OCI-LY7 (cell line): ENCODE results near the gene PDE2A. TPM values are rescaled to one million over a fixed set of nuclear protein-coding genes. Genes with fewer than 3 reads are reported as not detected.

Experiments used
- BruUV-seq: library from RNA; stranded (reverse); fragments of 400-500 nt; replicated peaks from 2 replicates; lab custom pipeline; 2021; lab: Mats Ljungman, UMichigan
- CTCF ChIA-PET: fragments of 300-600 bp; sonication (Branson Sonifier 250); formaldehyde crosslinking; loops from one replicate; lab custom pipeline; 2022; ENCODE audit warnings: antibody characterized with exemption; ENCODE audit not compliant: unreplicated experiment; lab: Charles Lee
- POLR2A ChIA-PET: fragments of 300-600 bp; sonication (Branson Sonifier 250); formaldehyde crosslinking; loops from one replicate; lab custom pipeline; 2022; ENCODE audit warnings: antibody characterized with exemption; lab: Charles Lee
- DNase-seq: peaks from one replicate; pipeline ENCODE4 v3.0.0-alpha.2; 2015; ENCODE audit warnings: low spot score
- H2AFZ ChIP-seq: fragments of 200-600 bp; sonication (generic), shearing (Covaris generic); 2 replicates; pipeline ENCODE4 v1.6.1; 2014; ENCODE audit warnings: mild to moderate bottlenecking, antibody characterized with exemption, low read length, moderate library complexity
- H3K27ac ChIP-seq: fragments of 200-600 bp; sonication (generic); 2 replicates; pipeline ENCODE4 v1.5.1; 2014; ENCODE audit warnings: mixed run types, low read depth, mild to moderate bottlenecking, moderate library complexity, low read length, inconsistent platforms; ENCODE audit not compliant: poor library complexity, severe bottlenecking
- H3K36me3 ChIP-seq: fragments of 200-600 bp; sonication (generic); 2 replicates; pipeline ENCODE4 v1.6.1; 2014; ENCODE audit warnings: mild to moderate bottlenecking, antibody characterized with exemption, low read length, moderate library complexity, mixed read lengths; ENCODE audit not compliant: insufficient read depth
- H3K4me1 ChIP-seq: fragments of 200-600 bp; sonication (generic); 2 replicates; pipeline ENCODE4 v1.5.1; 2014; ENCODE audit warnings: mild to moderate bottlenecking, low read length; ENCODE audit not compliant: insufficient read depth, poor library complexity, severe bottlenecking
- H3K4me2 ChIP-seq: fragments of 200-600 bp; sonication (generic); 2 replicates; pipeline ENCODE4 v1.6.1; 2014; ENCODE audit warnings: mild to moderate bottlenecking, low read length
- H3K4me3 ChIP-seq: fragments of 200-600 bp; sonication (generic); 2 replicates; pipeline ENCODE4 v1.5.1; 2014; ENCODE audit warnings: mild to moderate bottlenecking, low read depth, low read length; ENCODE audit not compliant: poor library complexity, severe bottlenecking
- H3K79me2 ChIP-seq: fragments of 200-600 bp; sonication (generic); 2 replicates; pipeline ENCODE4 v1.6.1; 2016; ENCODE audit warnings: low read depth, mild to moderate bottlenecking, low read length, moderate library complexity, mixed read lengths; ENCODE audit not compliant: insufficient read depth
- H3K9me2 ChIP-seq: fragments of 200-600 bp; sonication (generic); 2 replicates; pipeline ENCODE4 v1.6.1; 2016; ENCODE audit warnings: mild to moderate bottlenecking, low read length, mixed read lengths; ENCODE audit not compliant: insufficient read depth
- H3K9me3 ChIP-seq: fragments of 200-600 bp; sonication (generic); 2 replicates; pipeline ENCODE4 v1.6.1; 2014; ENCODE audit warnings: mild to moderate bottlenecking, mixed run types, low read length, mixed read lengths
- H4K20me1 ChIP-seq: fragments of 200-600 bp; sonication (generic); 2 replicates; pipeline ENCODE4 v1.6.1; 2014; ENCODE audit warnings: mild to moderate bottlenecking, antibody characterized with exemption, low read length, moderate library complexity, mixed read lengths; ENCODE audit not compliant: insufficient read depth
- EZH2phosphoT487 ChIP-seq: fragments of 200-600 bp; sonication (generic); IDR thresholded peaks from 2 replicates; pipeline ENCODE4 v1.6.1; 2018; ENCODE audit warnings: low read depth, borderline replicate concordance, mild to moderate bottlenecking, mixed run types, antibody characterized with exemption, low read length, moderate library complexity, mixed read lengths
- intact Hi-C: fragments of 100-400 bp; cut with micrococcal nuclease; formaldehyde crosslinking; loops from one replicate; pipeline ENCODE4 v1.10.0; 2022; ENCODE audit not compliant: unreplicated experiment
- total RNA-seq, 2 experiments: library from RNA; depleted of rRNA in 1 of 2; stranded (reverse); fragments of >200 nt in 1 of 2; shearing (Covaris generic) in 1 of 2; gene quantifications; 2 replicates each; pipeline ENCODE4 v1.2.3, GENCODE V29; 2014 to 2022
- TF ChIP-seq, protein P1 (sequence below): fragments of 200-600 bp; sonication (generic); conservative IDR thresholded peaks from 2 replicates; pipeline ENCODE4 v1.5.1; 2014; ENCODE audit warnings: mild to moderate bottlenecking, antibody characterized with exemption, low read length, moderate library complexity, mixed read lengths

PDE2A gene
- total RNA-seq, 2 experiments from 2014 or later: 0.68 TPM; not detected in 1

DNA sequence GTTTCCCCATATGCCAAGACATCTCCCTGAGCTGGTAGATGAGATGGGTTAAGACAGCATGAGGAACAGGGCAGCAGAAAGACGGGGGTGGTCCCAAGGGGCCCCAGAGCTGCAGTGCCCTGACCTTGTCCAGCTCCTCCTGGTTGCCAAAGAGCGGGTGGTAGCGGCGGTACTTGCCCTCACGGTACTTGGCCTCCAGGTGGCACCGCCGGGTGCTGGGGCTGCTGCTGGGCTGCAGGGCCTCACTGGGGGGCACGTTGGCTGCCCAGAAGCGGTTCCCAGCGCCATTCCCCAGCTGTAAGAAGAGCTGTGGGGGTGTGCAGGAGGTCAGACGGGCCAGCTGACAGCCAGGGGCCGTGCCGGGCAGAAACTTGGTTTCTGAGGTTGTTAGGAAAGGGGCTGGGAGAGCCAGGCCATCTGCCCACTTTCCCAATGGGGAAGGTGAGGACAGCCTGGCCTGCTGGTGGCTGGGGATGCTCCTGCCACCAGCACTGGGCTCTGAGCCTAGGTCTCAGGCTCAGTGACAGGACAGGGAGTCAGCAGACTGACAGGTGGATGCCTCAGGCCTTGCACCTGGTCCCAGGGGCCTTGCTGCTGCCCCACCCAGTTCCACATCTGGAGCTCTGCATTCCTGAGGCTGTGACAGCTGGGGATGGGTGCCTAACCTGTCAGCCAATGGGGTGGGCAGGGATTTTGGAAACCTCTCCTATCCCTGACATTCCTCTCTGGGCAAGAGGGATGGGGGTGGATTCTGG lies 30.0 kb upstream of the PDE2A start:
- BruUV-seq: no TSS peak
- Histone ChIP-seq H3K4me3 (no peak overlapping the region), H3K4me1 (no peaks in the 10 kb centered on the region), H4K20me1 (no peaks in the 10 kb centered on the region), H3K79me2 (no peaks in the 10 kb centered on the region), H3K9me3 (no peaks in the 10 kb centered on the region), H3K36me3 (peaks cover 83% of the 10 kb centered on the region), H2AFZ (no peak overlapping the region), H3K27ac (no peak overlapping the region), H3K4me2 (no peak overlapping the region), H3K9me2 (no peaks in the 10 kb centered on the region)
- POLR2A ChIA-PET: no interaction called here
- TF ChIP-seq, protein P1, sequence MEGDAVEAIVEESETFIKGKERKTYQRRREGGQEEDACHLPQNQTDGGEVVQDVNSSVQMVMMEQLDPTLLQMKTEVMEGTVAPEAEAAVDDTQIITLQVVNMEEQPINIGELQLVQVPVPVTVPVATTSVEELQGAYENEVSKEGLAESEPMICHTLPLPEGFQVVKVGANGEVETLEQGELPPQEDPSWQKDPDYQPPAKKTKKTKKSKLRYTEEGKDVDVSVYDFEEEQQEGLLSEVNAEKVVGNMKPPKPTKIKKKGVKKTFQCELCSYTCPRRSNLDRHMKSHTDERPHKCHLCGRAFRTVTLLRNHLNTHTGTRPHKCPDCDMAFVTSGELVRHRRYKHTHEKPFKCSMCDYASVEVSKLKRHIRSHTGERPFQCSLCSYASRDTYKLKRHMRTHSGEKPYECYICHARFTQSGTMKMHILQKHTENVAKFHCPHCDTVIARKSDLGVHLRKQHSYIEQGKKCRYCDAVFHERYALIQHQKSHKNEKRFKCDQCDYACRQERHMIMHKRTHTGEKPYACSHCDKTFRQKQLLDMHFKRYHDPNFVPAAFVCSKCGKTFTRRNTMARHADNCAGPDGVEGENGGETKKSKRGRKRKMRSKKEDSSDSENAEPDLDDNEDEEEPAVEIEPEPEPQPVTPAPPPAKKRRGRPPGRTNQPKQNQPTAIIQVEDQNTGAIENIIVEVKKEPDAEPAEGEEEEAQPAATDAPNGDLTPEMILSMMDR: peak; percentile 42; the same call in 1 of the 2 replicates
- no peak for TF ChIP-seq EZH2phosphoT487
- intact Hi-C loops: no loop called here
- no peak for DNase-seq
- CTCF ChIA-PET: no interaction called here

DNA sequence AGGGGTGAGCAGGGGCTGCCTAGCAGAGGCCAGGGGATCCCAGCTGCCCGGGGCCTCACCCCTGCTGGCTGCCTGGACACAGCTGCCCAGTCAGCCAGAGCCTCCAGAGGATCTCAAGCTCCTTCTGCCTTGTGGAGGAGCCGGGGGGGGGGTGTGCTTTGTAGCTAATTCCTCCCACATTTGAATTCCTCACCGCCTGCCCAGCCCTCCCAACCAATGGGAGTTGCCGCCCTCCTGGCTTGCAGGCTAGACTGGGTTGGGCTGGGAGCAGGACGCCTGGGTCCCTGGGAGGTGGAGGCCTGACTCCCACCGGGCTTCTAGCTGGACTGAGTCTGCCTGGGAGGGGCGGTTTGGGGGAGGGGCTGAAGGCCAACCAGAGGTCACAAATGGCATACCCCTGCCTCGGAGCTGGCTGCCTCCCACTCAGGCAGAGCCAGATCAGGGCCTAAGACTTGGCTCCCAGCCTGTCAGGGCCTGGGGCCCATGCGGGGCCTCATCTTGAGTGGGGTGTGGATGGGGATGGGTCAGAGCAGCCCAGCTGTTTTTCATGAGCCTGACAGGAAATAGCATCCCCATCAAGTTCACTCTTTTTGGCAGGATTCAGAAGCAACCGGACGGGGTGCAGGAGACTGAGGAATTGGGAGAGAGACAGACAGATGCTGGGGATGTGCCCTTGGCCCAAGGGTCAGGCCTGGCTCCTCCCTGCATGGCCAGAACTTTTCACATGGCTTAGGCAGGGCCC lies 29.2 kb upstream of the PDE2A start:
- Histone ChIP-seq H3K36me3 (peaks cover 82% of the 10 kb centered on the region), H3K4me3 (no peak overlapping the region), H3K79me2 (no peaks in the 10 kb centered on the region), H3K4me1 (no peaks in the 10 kb centered on the region), H4K20me1 (no peaks in the 10 kb centered on the region), H3K4me2 (no peak overlapping the region), H3K27ac (no peak overlapping the region), H3K9me3 (no peaks in the 10 kb centered on the region), H2AFZ (no peak overlapping the region), H3K9me2 (no peaks in the 10 kb centered on the region)
- POLR2A ChIA-PET: no interaction called here
- intact Hi-C loops: no loop called here
- no peak for DNase-seq
- CTCF ChIA-PET: interaction anchor here (0.6 kb wide), 1 partner anchor 91 kb away, joined by 7 read pairs; no protein-coding TSS in a partner anchor
- no TSS peak for BruUV-seq
- TF ChIP-seq EZH2phosphoT487: no peak
- TF ChIP-seq, protein P1: no peak
